ENCODE data around the gene NRXN2.

NRXN2 gene

DNA sequence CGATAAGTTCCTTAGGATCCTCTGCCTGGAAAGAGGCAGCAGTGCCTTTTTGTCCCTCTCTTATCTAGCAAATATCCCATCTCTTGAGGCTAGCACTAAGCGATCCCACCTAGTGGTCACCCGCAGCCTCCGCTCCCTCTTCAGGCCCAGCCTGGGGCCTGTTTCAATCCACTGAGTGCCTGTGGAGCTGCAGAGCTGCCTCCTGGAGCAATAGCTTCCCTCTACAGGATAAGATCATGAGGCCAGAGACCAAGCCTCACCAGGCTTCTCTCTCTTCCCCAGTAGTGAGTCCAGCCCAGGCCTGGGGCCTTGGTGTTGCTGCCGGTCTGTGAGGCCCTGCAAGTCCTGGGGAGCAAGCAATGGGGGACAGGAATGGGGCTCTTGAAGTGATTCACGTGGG is 66.1 kb downstream of the NRXN2 start:
- FAIRE-seq = no peak
- no peak for DNase-seq (ENCODE audit: insufficient read length, low spot score)

DNA sequence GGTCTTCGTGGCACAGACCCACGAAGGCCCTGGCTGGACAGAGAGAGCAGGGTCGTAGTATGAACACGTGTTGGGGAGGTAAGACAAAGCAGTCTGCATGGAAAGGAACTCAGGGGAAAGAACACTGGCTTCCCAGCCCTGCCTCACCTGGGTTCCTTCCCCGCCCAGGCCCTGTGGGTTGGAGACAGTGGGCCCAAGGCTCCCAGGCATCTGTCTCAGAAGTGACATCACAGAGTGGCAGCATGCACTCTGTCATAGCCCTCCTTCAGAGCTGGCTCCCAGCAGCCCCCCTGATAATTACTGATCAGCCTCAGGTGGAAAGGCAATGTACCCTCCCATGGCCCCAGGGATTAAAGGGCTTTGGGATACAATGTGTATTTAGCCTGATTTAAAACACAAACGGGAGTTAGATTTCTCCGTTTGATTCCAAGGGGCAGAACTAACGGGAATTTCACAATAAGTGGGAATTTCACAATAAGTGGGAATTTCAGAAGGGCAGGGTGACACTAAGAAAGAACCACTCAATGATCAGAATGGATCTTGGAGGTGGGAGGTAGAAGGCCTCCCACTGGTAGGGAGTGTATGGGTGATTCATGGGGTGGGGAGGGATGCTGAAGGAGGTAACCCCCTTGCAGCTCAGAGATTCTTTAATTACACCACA is 66.9 kb downstream of the NRXN2 start:
- no peak for DNase-seq (ENCODE audit: insufficient read length, low spot score)
- FAIRE-seq = no peak

DNA sequence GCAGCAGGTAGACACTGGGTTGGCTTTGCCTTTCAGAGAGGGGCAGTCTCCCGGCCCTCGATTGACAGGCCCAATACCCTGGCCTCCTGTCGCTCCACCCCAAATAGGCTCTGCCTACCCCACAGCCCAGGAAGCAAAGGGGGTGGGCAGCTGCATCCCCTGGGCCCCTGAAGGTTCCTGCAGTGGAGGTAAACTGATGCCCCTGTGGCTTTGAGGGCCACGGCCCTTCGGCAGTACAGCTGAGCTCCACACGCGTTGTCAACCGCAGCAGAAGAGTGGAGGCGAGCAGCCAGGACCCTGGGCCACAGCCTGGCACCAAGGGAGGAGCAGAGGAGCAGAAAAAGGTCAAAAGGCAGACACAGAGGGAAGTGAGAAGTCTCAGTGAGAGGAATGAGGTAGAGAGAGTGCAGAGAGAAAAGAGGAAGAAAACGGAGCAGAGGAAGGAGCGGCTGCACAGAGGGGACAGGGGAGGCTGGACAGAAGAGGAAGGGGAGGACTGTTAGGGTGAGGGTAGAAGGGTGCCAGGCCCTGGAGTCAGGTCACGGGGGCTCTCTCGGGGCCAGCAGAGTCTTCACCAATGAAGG is 67.9 kb downstream of the NRXN2 start:
- no peak for FAIRE-seq

DNA sequence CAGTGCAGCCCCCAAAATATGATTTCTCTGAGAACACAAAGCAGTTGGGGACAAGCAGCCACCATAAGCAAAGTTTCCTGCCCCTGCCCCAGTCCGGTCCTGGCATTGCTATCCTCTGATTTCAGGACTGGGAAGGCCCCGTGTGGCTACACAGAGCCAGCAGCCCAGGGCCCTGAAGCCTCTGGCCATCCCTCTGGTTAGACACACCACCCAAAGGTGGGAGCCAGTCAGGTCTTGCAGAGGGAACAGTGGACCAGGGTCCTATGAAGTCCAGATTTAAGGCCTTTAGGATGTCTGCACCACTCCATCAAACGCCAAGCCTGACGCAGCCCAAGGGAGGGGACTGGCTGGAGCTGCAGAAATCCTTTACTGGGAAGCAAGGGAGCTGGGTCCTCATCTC is 68.6 kb downstream of the NRXN2 start:
- FAIRE-seq (no peak), DNase-seq (ENCODE audit: insufficient read length, low spot score) (no peak)

More for the DNA sequence above, 67.9 kb downstream of the NRXN2 start:
- DNase-seq (ENCODE audit: insufficient read length, low spot score) = no peak

DNA sequence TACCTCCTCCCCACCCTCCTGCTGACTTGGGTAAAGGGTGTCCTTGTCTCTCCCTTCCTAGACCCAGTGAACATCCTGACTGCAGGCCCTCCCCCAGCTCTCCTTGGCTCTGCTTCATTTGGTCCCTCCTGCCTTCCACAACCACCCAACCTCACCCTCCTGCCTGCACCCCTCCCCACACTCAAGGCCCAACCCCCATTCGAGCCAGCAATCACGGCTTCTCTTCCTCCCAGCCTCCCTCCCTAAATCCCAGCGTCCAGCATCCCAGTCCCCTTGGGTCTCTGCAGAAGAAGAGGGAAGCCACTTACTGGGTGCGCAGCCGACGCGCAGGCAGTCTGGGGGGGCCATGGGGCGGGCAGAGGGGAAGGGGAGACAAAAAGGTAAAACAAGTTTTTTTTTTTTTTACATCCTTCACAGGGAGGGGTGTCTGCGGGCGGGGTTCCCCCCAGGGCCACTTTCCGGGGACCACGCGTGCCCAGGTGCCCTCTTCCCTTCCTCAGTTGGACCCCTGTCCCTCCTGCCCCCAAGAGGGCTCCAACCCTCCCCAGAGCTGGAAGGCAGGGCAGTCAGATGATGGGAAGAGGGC is 69.5 kb downstream of the NRXN2 start:
- DNase-seq (ENCODE audit: insufficient read length, low spot score) (no peak), FAIRE-seq (no peak)

DNA sequence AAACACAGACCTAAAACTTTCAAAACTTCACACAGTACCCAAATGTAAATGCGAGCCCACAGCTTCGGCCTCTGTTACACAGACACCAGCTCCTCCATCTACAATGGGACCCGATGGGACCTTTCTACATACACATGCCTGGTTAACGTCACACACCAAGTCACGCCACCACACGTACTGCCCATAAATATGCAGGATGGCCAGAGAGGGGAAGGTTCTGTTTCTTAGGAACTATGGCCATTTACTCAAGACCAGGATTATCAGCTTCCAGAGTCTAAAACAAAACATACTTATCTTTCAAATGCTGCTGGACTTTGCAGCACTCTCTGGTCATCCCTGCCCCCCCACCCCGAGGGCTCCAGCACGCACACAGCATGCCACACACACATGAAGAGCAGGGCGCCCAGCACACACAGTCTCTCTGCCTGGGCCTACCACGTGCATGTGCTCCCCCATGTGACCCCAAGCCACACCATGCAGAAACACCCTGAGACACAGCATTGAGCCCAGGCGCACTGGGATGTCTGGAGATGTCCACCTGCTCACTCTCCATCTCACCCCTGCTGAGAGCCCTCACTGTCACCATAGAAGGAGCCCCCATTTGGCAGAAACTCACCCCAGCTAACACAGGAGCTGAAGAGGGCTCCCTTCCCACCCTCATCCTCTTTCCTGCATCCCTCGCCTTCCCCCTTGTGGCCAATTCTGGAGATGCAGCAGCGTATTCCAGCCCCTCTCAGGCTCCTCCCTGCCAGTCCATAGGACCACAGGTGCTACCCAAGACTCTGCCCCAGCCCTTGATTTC is 70.2 kb downstream of the NRXN2 start:
- FAIRE-seq = no peak
- DNase-seq (ENCODE audit: insufficient read length, low spot score) = peak; percentile 83

DNA sequence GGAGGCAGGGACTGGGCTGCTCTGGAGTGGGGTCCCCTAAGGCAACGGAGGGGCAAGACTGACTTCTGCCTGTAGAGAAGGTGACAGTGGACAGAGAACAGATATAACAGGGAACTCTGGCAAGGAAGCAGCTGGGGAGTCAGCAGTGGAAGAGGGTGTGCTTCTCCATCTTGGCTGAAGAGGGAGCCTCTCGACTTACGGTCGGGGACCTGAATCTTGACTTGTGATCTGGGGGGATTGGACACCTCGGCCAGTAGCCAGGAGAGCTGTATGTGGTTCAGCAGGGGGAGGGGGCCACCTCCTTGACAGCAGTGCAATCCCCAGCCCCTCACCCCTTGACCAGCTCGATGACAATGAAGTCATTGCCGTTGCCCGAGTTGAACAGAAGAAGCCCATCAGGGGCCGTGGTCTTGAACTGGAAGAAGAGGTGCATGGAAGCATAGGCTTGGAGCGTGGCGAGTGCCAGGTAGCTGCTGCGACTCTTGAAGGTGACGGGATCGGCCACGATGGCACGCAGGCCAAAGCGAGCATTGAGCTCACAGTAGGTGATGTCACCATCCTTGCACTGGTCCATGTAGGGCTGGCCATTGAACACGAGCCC is 72.0 kb downstream of the NRXN2 start:
- DNase-seq (ENCODE audit: insufficient read length, low spot score) = peak; percentile 41
- no peak for FAIRE-seq

DNA sequence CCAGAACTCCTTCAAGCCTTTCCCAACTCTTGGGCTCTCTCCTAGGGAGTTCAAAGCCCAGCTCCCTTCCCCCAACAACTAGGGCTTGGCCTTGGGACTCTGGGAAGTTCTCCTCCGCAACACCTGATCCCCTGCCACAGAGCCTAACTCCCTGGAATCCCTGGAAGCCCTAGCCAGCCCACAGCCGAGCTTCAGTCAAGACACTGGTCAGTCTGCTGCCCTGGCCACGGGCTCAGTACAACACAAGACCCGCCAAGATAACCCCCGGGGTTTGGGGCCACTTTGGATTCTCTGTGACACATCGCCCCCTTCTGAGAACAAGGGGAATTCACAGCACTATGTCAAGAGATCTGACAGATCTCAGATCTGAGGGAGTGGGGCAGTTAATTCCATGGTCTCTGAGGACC is 73.7 kb downstream of the NRXN2 start:
- no peak for FAIRE-seq
- peak; percentile 35 for DNase-seq (ENCODE audit: insufficient read length, low spot score)

DNA sequence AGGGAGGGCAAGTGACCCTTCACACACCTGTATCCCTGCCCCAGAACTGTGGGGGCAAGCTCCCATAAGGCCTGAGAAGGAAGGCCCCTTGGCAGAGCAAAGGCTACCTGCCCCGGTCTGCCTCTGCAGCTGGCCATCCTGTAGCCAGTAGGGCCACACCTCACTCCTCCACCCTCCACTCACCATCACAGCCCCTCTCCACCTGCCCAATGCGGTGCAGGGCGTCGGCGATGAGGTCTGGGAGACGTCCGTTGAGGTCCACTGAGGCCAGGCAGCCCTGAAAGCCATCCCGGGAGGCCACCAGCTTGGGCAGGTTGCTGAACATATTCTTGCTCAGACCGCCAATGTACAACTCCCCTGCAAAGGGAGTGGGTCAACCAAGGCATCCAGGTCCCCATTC is 74.4 kb downstream of the NRXN2 start:
- FAIRE-seq (no peak), DNase-seq (ENCODE audit: insufficient read length, low spot score) (no peak)

DNA sequence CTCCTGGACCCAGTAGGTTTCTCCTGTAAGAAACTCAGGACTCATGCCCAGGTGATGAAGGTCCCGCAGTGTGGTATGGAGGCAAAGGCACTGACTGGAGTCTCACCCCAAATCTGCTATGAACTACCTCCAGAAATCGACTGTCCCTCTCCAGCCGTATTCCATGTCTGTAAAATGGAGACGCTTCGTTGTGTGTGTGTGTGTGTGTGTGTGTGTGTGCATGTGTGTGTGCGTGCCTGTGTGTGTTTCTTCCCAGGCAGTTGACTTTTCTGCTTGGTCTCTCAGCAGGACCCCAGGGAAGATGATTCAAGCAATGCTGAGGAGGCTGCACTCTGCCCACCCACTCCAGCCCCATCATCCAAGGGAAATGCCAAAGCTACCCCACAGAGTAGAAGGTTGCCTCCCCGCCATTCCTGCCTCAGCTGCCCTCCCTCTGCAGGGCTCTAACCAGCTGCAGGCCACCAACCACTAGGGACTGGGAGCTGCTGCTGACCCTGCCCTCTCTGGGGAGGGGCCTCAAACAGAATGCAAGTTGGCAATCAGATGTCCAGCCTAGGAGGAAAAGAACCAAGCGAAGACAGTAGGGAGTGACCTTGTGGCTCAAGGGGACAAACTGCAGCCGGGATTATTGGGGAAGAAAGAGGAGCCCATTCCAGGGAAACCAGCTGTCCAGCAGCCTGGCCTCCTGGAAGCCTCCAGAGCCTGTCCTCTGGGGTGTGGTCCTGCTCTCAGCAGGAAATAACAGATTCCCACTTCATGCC is 75.8 kb downstream of the NRXN2 start:
- FAIRE-seq = no peak
- no peak for DNase-seq (ENCODE audit: insufficient read length, low spot score)

DNA sequence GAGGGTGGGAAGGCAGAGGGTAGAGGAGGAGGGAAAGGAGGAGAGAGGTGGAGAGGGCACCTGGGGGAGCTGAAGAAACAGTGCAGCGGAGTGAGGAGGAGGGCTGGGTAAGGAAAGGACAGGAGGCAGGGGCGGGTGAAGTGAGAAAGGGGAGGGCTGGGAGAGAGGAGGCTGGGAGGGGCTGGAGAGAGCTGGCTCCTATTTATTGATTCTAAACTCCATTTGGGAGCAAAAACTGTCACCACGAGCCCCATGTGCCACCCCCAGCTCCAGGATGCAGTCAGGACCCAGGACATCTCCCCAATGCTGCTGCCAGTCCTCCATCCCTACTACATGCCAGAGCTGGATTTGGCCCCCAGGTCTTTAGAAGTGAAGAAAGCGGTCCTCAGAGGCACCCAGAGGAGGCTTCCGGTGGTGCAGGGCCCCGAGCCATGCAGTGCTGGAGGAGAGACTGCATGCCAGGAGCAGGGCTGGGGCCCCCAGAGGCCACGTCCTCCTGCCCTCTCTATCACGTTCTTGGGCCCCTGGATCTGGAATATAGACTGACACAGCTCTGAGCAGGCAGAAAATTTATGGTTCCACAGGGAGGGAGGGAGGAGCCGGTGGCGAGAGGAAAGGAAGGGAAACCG is 78.2 kb downstream of the NRXN2 start:
- no peak for FAIRE-seq

DNA sequence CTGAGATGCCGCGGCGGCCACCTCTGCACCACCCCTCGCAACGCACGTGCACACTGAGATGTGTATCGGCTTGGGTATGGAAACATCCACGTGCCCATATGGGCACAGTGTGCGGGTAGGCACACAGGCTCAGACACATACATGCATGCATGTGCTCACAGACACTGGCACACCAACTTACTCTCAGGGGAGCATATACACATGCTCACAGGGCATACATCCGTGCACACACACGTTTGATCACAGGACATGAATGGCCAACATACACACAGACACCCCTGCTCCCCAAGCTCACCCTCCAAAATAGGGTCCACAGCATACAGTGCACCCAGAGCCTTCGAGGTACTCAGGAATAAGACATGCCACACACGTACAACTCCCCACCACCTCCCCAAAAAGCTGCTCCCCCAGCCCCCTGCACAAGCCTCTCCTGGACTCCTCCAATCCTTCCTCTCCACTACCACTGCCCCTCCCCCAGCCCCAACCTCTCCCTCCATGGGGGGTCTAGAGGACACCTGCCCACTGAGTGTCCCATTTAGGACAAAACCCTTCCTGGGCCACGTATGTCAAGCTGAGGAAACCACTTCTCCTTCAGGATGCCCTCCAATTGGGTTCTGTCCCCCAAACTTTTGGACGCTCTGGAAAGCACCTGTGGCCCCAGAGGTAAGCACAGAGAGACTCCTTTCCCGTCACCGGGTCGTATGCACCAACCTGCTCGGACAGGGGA is 78.9 kb downstream of the NRXN2 start:
- FAIRE-seq = no peak
- no peak for DNase-seq (ENCODE audit: insufficient read length, low spot score)

More for the DNA sequence above, 78.2 kb downstream of the NRXN2 start:
- DNase-seq (ENCODE audit: insufficient read length, low spot score) = no peak

DNA sequence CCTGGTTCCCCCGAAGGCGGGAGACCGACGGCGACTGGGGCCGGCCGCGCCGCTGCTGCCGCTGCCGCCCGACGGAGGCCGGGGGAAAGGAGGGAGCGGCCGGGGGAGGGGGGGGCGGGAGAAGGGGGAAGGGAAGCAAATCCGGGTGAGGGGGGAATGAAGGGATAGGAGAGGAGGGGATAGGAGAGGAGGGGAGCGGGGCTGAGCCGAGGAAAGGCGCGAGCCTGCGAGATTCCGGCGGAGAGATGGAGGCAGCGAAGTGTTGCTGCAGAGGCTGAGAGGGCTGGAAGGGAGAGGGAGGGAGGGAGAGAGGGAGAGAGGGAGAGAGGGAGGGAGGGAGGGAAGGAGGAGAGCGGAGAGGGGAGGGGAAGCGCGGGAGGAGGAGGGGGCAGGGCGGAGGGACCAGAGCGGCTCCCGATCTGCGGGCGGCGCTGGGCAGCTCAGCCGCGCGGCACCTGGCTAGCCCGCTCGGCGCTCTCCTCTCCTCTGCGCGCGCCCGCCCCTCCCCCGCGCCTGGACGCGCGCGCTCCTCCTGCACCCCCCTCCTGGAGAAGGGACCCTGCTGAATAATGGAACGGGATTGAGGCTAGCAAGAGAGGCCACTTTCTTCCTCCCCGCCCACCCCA is 79.6 kb downstream of the NRXN2 start:
- FAIRE-seq = no peak

DNA sequence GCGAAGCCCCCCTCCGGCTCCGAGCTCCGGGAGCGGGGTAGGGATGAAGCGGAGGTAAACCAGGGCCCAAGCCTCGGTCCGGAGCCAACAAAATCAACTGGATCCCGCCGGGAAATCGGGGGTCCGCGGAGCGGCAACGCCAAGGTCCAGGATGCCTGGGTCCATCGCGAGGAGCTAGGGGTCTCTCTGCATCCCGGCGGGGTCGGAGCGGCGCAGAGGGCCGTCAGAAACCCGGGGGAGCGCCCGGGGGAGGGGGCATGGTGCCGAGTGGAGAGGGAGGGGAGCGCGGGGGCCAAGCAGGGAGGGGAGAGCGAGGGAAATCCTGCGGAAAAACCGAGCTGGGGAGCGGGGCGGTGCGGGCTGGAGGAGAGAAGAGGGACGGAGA is 80.1 kb downstream of the NRXN2 start:
- FAIRE-seq = no peak
- DNase-seq (ENCODE audit: insufficient read length, low spot score) = no peak

More for the DNA sequence above, 79.6 kb downstream of the NRXN2 start:
- DNase-seq (ENCODE audit: insufficient read length, low spot score) = no peak

DNA sequence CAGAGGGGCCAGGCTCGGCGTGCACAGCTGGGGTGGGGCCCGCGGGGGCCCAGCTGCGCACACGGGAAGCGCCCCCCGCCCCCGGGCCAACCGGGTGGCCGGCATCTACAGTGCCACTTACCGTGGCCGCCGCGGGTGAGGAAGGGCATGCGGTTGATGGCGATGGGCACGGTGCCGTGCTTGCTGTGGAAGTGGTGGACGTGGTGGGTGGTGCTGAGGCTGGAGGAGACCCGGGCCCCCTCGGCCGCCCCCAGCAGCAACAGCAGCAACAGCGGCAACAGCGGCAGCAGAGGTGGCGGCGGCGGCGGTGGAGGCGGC is 80.6 kb downstream of the NRXN2 start:
- FAIRE-seq (no peak), DNase-seq (ENCODE audit: insufficient read length, low spot score) (no peak)

DNA sequence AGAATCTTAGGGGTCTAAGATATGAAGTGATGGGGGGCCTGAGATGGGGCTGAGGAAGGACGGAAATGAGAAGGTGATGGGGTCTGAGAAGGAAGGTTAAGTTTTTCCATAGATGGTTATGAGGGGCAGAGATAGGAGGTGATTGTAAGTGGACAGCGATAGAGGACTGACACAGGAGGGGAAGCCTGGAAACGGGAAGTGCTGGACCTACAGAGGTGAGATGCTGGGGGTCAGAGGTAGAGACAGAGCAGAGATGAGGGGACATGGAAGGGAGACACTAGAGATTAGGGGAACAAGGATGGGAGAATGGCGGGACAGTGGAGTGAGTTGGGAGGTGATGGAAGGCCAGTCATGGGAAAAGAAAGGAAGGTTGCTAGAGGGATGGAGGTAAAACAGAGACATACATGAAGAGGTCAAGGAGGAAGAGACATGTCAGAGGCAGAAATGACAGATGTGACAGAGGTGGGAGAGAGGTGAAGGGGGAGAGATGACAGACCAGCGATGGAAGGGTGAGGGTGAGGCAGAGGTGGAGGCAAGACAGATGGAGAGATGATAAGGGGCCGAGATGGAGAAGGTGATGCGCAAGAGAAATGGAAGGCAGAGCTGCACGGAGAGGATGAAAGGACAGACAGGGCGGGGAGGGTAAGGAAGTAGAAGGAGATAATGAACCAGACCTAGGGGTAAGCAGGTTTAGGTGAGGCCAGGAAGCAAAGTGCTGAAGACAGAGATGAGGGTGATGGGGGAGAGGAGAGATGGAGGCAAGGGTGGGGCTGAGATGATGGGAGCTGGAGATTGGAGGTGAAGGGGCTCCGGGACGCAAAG is 81.2 kb downstream of the NRXN2 start:
- FAIRE-seq (no peak), DNase-seq (ENCODE audit: insufficient read length, low spot score) (no peak)

DNA sequence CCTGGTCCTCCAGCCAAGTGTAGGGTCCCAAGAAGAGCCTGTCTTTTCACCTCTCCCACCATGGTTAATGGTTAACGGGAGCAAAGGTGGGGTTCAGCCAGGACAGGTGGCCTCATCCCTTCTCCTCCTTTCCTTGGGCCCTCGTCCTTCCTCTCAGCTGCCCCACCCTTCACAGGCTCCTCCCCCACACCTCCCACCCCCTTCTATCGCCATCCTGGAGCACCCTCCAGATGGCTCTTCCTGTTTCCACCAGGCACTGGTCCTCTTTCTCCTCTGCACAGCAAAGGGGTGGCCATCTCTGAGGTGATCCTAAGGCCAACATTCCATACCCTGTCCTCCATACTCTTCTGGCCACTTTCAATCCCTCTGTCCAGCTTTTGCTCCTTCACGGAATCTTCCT is 83.1 kb downstream of the NRXN2 start:
- FAIRE-seq (no peak), DNase-seq (ENCODE audit: insufficient read length, low spot score) (no peak)

DNA sequence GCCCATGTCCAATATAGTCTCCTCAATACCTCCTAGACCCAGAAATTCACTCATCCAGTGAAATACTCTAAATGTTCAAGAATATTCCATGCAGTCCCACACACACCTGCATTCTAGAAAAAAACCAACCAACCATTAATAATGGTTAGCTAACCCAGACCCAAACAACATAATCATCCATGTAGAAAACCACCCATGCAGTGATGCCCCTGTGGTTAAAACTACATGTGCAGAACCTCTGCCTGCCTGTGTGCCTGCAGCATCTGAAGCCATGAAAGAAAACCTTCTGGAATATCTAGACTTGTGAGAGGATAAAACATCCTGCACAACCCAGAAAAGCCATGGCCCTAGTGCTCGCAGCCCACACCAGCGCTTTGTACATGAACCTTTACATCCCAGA is 84.2 kb downstream of the NRXN2 start:
- FAIRE-seq = no peak
- DNase-seq (ENCODE audit: insufficient read length, low spot score) = no peak
